Neural cell (in vitro differentiated cells): ENCODE data around the gene HERC3. TPM values are rescaled to one million over a fixed set of nuclear protein-coding genes. Genes with fewer than 3 reads are reported as not detected.
A peak's percentile ranks its signal among the peaks of the same experiment; 100 is the strongest.

Source experiments
- H2AFZ ChIP-seq: fragments of 200-600, 300-800 bp; sonication (generic), shearing (Covaris generic); 2 replicates; pipeline ENCODE4 v1.6.0; 2014; ENCODE audit warnings: low read depth, mild to moderate bottlenecking, antibody characterized with exemption, low read length, moderate library complexity
- H3F3A ChIP-seq: fragments of 200-600 bp; shearing (Covaris generic); 2 replicates; pipeline ENCODE4 v1.6.1; 2016; ENCODE audit warnings: mild to moderate bottlenecking, moderate library complexity, mixed read lengths, antibody characterized with exemption, low read length; ENCODE audit not compliant: insufficient read depth, poor library complexity, severe bottlenecking
- H3K27ac ChIP-seq: fragments of 200-600, 300-800 bp; sonication (generic), shearing (Covaris generic); 2 replicates; pipeline ENCODE4 v1.5.1; 2014; ENCODE audit warnings: mild to moderate bottlenecking, low read length, moderate library complexity
- H3K27me3 ChIP-seq: fragments of 300-800, 200-600 bp; sonication (generic), shearing (Covaris generic); 2 replicates; pipeline ENCODE4 v1.6.0; 2014; ENCODE audit warnings: mild to moderate bottlenecking, low read depth, low read length, moderate library complexity; ENCODE audit not compliant: insufficient read depth
- H3K36me3 ChIP-seq: fragments of 300-800, 200-600 bp; sonication (generic), shearing (Covaris generic); 2 replicates; pipeline ENCODE4 v1.5.1; 2014; ENCODE audit warnings: mild to moderate bottlenecking, antibody characterized with exemption, low read length, moderate library complexity; ENCODE audit not compliant: insufficient read depth
- H3K4me2 ChIP-seq: fragments of 300-800, 200-600 bp; sonication (generic), shearing (Covaris generic); 2 replicates; pipeline ENCODE4 v1.6.0; 2014; ENCODE audit warnings: mild to moderate bottlenecking, low read length
- H3K4me3 ChIP-seq: fragments of 300-800, 200-600 bp; sonication (generic), shearing (Covaris generic); 2 replicates; pipeline ENCODE4 v1.5.1; 2014; ENCODE audit warnings: mild to moderate bottlenecking, low read length, moderate library complexity
- H3K79me2 ChIP-seq: fragments of 200-600 bp; shearing (Covaris generic); replicated peaks from 2 replicates; pipeline ENCODE4 v1.6.0; 2014; ENCODE audit warnings: mild to moderate bottlenecking, low read length, moderate library complexity; ENCODE audit not compliant: insufficient read depth
- H3K9ac ChIP-seq: fragments of 300-800, 200-600 bp; sonication (generic), shearing (Covaris generic); 2 replicates; pipeline ENCODE4 v1.6.1; 2016; ENCODE audit warnings: mild to moderate bottlenecking, low read length, mixed read lengths
- H3K9me2 ChIP-seq: fragments of 200-600 bp; shearing (Covaris generic); 2 replicates; pipeline ENCODE4 v1.6.1; 2016; ENCODE audit warnings: mild to moderate bottlenecking, low read length, mixed read lengths; ENCODE audit not compliant: insufficient read depth
- H3K9me3 ChIP-seq: fragments of 200-600, 300-800 bp; sonication (generic), shearing (Covaris generic); 2 replicates; pipeline ENCODE4 v1.6.1; 2016; ENCODE audit warnings: mild to moderate bottlenecking, mixed run types, low read length, moderate library complexity, mixed read lengths
- H4K20me1 ChIP-seq: fragments of 200-600 bp; shearing (Covaris generic); 2 replicates; pipeline ENCODE4 v1.6.1; 2016; ENCODE audit warnings: mild to moderate bottlenecking, mixed run types; ENCODE audit not compliant: insufficient read depth
- EZH2 ChIP-seq: fragments of 200-600, 300-800 bp; shearing (Covaris generic), sonication (generic); IDR thresholded peaks from 2 replicates; pipeline ENCODE4 v1.6.1; 2014; ENCODE audit warnings: antibody characterized with exemption, low read length, borderline replicate concordance, mild to moderate bottlenecking; ENCODE audit not compliant: insufficient read depth, poor library complexity, severe bottlenecking
- POLR2AphosphoS5 ChIP-seq: IDR thresholded peaks from 2 replicates; pipeline ENCODE4 v1.6.1; 2012
- RAD21 ChIP-seq: fragments of 450-650 bp; conservative IDR thresholded peaks from 2 replicates; pipeline ENCODE4 v1.6.1; 2014; ENCODE audit warnings: antibody characterized with exemption, mild to moderate bottlenecking, moderate library complexity
- SMC3 ChIP-seq: fragments of 450-650 bp; conservative IDR thresholded peaks from 2 replicates; pipeline ENCODE4 v1.6.1; 2014; ENCODE audit warnings: antibody characterized with exemption, mild to moderate bottlenecking, moderate library complexity; ENCODE audit not compliant: poor library complexity
- polyA plus RNA-seq: library from polyadenylated mRNA; depleted of rRNA; stranded (reverse); fragments of >200 nt; gene quantifications from 2 replicates; pipeline ENCODE4 v1.2.3, GENCODE V29; 2014
- TF ChIP-seq, protein P1 (sequence below): IDR thresholded peaks from 2 replicates; pipeline ENCODE4 v1.6.1; 2012; ENCODE audit warnings: borderline replicate concordance

Gene HERC3
- polyA plus RNA-seq, 1 donor from 2014 or later = 49.2 TPM

DNA sequence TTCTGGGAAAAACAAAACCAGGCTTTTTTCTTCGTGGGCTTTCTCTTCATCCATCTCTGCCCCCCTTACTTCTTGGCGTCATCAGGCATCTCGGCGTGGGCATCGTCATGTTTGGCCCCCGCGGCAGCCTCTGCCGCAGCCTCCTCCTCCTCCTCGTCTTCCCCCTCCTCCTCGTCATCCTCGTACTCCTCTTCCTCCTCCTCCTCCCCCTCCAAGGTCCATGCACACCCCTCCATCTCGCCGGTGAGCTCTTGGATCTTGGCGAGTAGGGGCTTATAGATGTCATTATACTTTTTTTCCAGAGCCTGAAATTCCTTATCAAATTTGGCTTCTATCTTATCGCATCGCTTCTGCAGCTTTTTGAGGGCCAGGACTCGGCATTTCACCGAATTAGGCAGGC, 104.9 kb downstream of the HERC3 start:
- H3K9me2 ChIP-seq = no peaks in the 10 kb centered on the region
- H3K27ac ChIP-seq = peak overlapping the region; percentile 59
- no peaks in the 10 kb centered on the region for H3K79me2 ChIP-seq
- peak overlapping the region; percentile 67 for H3K4me3 ChIP-seq
- TF ChIP-seq POLR2AphosphoS5 (peak; percentile 20), RAD21 (no peak)
- TF ChIP-seq, protein P1, sequence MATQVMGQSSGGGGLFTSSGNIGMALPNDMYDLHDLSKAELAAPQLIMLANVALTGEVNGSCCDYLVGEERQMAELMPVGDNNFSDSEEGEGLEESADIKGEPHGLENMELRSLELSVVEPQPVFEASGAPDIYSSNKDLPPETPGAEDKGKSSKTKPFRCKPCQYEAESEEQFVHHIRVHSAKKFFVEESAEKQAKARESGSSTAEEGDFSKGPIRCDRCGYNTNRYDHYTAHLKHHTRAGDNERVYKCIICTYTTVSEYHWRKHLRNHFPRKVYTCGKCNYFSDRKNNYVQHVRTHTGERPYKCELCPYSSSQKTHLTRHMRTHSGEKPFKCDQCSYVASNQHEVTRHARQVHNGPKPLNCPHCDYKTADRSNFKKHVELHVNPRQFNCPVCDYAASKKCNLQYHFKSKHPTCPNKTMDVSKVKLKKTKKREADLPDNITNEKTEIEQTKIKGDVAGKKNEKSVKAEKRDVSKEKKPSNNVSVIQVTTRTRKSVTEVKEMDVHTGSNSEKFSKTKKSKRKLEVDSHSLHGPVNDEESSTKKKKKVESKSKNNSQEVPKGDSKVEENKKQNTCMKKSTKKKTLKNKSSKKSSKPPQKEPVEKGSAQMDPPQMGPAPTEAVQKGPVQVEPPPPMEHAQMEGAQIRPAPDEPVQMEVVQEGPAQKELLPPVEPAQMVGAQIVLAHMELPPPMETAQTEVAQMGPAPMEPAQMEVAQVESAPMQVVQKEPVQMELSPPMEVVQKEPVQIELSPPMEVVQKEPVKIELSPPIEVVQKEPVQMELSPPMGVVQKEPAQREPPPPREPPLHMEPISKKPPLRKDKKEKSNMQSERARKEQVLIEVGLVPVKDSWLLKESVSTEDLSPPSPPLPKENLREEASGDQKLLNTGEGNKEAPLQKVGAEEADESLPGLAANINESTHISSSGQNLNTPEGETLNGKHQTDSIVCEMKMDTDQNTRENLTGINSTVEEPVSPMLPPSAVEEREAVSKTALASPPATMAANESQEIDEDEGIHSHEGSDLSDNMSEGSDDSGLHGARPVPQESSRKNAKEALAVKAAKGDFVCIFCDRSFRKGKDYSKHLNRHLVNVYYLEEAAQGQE = no peak
- H3K27me3 ChIP-seq = no peaks in the 10 kb centered on the region
- H3K9me3 ChIP-seq = no peaks in the 10 kb centered on the region
- peak overlapping the region; percentile 13 for H3K4me2 ChIP-seq
- no peaks in the 10 kb centered on the region for H3F3A ChIP-seq
- H3K36me3 ChIP-seq = no peaks in the 10 kb centered on the region
- no peak overlapping the region for H2AFZ ChIP-seq
- peak overlapping the region; percentile 61 for H3K9ac ChIP-seq
- H4K20me1 ChIP-seq = no peaks in the 10 kb centered on the region

DNA sequence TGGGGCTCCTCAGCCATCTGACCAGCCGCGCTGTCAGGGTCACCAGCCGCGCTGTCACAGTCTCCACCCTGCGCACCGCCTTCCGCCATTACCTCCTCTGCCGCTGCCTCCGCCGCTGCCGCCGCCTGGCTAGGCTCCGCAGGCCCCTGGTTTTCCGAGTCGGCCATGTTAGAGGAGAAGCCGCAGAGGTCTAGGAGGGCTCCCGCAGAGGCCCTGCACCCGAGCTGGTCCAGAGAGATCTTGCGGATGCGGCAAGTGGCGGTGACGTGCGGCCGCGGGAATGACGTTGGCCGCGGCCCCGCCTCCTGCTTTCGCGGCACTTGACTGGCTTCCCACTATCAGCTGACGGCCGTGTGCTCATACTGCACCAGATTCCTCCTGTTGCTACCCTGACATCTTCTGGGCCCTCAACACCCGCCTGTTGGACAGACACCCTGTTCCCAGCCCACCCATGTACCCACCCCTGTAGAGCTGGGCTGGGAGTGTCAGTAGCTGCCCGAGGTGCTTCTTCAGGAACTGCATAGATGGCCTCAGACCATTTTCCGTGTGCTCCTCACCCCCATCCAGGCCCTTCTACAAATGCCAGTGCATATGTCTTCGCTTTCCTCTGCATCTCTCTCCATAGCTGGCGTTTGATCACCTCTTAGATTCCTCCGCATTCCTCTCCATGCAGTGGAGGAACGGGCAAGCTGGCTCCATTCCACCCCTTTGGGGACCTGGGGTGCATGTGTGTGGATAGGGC, 105.5 kb downstream of the HERC3 start, which contains the start of gene NAP1L5:
TSS of gene NAP1L5 (minus strand) at position 242 of the 742 bp plus-strand sequence. CDS start at position 167, 75 bp downstream.
- no peaks in the 10 kb centered on the region for H4K20me1 ChIP-seq
- peak within 1 kb of the TSS; percentile 67 for H3K4me3 ChIP-seq
- peak within 1 kb of the TSS; percentile 61 for H3K9ac ChIP-seq
- H3F3A ChIP-seq = no peaks in the 10 kb centered on the region
- H3K9me2 ChIP-seq = no peaks in the 10 kb centered on the region
- no peak within 1 kb of the TSS for H2AFZ ChIP-seq
- no peaks in the 10 kb centered on the region for H3K79me2 ChIP-seq
- no peak for TF ChIP-seq SMC3
- no peak for TF ChIP-seq EZH2
- TF ChIP-seq, protein P1 = peak; percentile 18
- peak; percentile 68 for TF ChIP-seq POLR2AphosphoS5
- H3K9me3 ChIP-seq = no peaks in the 10 kb centered on the region
- peak within 1 kb of the TSS; percentile 13 for H3K4me2 ChIP-seq
- H3K27me3 ChIP-seq = no peaks in the 10 kb centered on the region
- no peaks in the 10 kb centered on the region for H3K36me3 ChIP-seq
- peak within 1 kb of the TSS; percentile 59 for H3K27ac ChIP-seq
